Measurements from ENCODE around the gene NAV3.

- TF ChIP-seq CTCF (conservative IDR thresholded peaks at IDR 0.05; ENCODE audit: low read depth, low read length) (no peak), EZH2 (IDR thresholded peaks at IDR 0.05; ENCODE audit: borderline replicate concordance, low read depth, low read length, poor library complexity, severe bottlenecking) (no peak)
These were observed 380.2 kb downstream of the NAV3 start for GRCh38 chr12:78210894-78211302.

Measured in A673 (cell line).